ENCODE data around the gene KCNQ5. TPM values are rescaled to one million over a fixed set of nuclear protein-coding genes. Genes with fewer than 3 reads are reported as not detected.

KCNQ5 gene
- total RNA-seq, 1 experiment from 2014 or later = 2.0 TPM

DNA sequence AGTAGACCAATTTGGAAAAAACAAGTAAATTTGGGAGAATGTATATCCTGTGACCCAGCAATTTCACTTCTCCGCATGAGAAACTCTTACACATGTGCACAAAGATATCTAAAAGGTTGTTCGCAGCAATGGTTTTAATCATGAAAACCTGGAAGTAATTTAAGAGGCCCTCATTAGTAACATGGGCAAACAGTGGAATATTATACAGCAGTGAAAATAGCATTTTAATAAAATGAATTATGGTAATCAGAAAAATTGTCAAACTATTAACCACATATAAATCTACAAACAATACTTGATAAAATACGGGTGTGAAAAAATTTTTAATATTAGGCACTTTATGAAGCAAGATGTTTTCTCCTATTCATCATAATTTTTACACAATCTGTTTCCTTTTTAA is 74.2 kb downstream of the KCNQ5 start (continued):
- TF ChIP-seq, protein P1, sequence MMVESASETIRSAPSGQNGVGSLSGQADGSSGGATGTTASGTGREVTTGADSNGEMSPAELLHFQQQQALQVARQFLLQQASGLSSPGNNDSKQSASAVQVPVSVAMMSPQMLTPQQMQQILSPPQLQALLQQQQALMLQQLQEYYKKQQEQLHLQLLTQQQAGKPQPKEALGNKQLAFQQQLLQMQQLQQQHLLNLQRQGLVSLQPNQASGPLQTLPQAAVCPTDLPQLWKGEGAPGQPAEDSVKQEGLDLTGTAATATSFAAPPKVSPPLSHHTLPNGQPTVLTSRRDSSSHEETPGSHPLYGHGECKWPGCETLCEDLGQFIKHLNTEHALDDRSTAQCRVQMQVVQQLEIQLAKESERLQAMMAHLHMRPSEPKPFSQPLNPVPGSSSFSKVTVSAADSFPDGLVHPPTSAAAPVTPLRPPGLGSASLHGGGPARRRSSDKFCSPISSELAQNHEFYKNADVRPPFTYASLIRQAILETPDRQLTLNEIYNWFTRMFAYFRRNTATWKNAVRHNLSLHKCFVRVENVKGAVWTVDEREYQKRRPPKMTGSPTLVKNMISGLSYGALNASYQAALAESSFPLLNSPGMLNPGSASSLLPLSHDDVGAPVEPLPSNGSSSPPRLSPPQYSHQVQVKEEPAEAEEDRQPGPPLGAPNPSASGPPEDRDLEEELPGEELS (CRISPR knock-in tag; IDR thresholded peaks at IDR 0.05) = no peak
- TF ChIP-seq ZNF671 (CRISPR knock-in tag; IDR thresholded peaks at IDR 0.05) = no peak

GRCh38 chr6:72699159-72699558 is 77.3 kb downstream of the KCNQ5 start:
- CTCF ChIA-PET = no interaction called here

More at GRCh38 chr6:72699159-72699558, 77.3 kb downstream of the KCNQ5 start:
- H3K36me3 Mint-ChIP-seq = no peaks in the 10 kb centered on the region
- H3K9me3 Mint-ChIP-seq = peaks cover 7% of the 10 kb centered on the region
- H3K4me3 Mint-ChIP-seq = no peak overlapping the region
- TF ChIP-seq, protein P2, sequence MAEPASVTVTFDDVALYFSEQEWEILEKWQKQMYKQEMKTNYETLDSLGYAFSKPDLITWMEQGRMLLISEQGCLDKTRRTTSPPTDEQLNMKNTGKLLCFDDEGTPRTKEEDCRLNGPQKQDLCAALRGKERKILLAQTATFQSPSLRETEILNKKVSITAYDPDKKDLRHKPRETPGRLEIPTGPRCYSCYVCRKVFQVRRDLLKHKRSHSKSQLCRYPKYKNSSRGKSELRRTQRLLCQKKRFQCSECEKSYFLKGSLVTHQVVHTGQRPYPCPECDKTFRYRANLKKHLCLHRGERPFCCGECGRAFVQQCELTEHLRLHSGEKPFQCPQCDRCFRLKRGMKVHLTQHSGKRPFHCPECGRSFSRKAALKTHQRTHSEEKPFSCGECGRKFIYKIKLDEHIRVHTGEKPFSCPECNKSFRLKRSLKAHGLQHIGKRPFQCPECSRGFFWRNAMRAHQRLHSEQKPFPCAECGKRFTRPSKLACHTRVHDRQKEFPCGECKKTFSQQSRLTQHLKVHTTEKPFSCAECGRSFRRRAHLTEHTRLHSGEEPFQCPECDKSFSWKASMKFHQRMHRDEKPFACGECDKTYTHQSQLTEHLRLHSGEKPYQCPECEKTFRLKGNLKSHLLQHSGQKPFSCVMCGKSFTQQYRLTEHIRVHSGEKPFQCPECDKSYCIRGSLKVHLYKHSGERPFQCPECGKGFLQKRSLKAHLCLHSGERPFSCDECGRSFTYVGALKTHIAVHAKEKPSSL (CRISPR knock-in tag; conservative IDR thresholded peaks at IDR 0.05) = no peak
- no peak for TF ChIP-seq ZNF232 (CRISPR knock-in tag; IDR thresholded peaks at IDR 0.05)
- no peak for TF ChIP-seq ATF3 (CRISPR knock-in tag; conservative IDR thresholded peaks at IDR 0.05)
- no peak for TF ChIP-seq ZNF281 (CRISPR knock-in tag; IDR thresholded peaks at IDR 0.05)
- no peak for TF ChIP-seq ERG (CRISPR knock-in tag; IDR thresholded peaks at IDR 0.05)
- TF ChIP-seq JUN (CRISPR knock-in tag; IDR thresholded peaks at IDR 0.05) = no peak
- no peak for TF ChIP-seq NFE2L1 (CRISPR knock-in tag; IDR thresholded peaks at IDR 0.05)
- no peak for TF ChIP-seq ZMAT4 (CRISPR knock-in tag; IDR thresholded peaks at IDR 0.05)
- TF ChIP-seq, protein P3, sequence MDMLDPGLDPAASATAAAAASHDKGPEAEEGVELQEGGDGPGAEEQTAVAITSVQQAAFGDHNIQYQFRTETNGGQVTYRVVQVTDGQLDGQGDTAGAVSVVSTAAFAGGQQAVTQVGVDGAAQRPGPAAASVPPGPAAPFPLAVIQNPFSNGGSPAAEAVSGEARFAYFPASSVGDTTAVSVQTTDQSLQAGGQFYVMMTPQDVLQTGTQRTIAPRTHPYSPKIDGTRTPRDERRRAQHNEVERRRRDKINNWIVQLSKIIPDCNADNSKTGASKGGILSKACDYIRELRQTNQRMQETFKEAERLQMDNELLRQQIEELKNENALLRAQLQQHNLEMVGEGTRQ (CRISPR knock-in tag; IDR thresholded peaks at IDR 0.05) = no peak
- no peak for TF ChIP-seq ZBTB43 (CRISPR knock-in tag; IDR thresholded peaks at IDR 0.05)
- POLR2A ChIA-PET = no interaction called here
- H3K27ac Mint-ChIP-seq = no peak overlapping the region
- DNase-seq (ENCODE audit: low spot score) = no peak
- peaks cover 7% of the 10 kb centered on the region for H3K4me1 Mint-ChIP-seq
- ATAC-seq = no peak
- H3K27me3 Mint-ChIP-seq (ENCODE audit: low read depth) = no peaks in the 10 kb centered on the region

Data from WTC11 (cell line).